ENCODE data around the gene TMEM132C.

DNA sequence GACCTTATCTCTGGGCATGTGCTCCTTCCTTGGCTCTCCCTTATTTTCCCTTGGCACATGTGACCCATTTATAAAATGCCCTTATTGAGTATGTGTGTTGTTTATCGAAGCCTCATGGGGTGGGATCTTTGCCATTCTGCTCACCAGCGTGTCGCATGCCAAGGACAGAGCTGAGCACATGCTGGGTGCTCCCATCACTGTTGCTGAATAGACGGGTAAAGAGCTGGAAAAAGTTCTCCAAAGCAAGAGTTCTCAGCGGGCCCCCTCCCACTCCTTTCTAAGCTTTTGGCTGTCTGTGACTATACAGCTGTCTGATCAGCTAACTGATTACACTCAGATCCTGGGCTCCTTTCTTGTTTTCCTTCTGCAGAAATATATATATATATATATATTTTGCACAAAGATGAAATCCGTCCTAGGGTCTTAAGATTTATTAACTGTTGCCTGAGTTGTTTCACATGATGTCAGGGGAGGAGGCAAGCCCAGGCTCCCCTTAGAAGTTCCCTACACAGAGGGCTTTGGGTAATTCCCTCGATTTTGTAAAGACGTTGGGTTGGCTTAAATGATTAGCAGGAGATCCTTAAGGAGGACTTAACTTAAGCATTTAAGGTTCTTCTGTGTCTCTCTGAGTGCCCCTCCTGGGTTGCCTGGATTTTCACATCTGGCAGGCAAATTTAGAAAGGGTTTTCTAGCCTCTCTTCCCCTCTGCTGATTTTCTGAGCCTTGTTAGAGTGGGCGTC, 71.6 kb downstream of the TMEM132C start:
- TF ChIP-seq, protein P1, sequence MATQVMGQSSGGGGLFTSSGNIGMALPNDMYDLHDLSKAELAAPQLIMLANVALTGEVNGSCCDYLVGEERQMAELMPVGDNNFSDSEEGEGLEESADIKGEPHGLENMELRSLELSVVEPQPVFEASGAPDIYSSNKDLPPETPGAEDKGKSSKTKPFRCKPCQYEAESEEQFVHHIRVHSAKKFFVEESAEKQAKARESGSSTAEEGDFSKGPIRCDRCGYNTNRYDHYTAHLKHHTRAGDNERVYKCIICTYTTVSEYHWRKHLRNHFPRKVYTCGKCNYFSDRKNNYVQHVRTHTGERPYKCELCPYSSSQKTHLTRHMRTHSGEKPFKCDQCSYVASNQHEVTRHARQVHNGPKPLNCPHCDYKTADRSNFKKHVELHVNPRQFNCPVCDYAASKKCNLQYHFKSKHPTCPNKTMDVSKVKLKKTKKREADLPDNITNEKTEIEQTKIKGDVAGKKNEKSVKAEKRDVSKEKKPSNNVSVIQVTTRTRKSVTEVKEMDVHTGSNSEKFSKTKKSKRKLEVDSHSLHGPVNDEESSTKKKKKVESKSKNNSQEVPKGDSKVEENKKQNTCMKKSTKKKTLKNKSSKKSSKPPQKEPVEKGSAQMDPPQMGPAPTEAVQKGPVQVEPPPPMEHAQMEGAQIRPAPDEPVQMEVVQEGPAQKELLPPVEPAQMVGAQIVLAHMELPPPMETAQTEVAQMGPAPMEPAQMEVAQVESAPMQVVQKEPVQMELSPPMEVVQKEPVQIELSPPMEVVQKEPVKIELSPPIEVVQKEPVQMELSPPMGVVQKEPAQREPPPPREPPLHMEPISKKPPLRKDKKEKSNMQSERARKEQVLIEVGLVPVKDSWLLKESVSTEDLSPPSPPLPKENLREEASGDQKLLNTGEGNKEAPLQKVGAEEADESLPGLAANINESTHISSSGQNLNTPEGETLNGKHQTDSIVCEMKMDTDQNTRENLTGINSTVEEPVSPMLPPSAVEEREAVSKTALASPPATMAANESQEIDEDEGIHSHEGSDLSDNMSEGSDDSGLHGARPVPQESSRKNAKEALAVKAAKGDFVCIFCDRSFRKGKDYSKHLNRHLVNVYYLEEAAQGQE (IDR thresholded peaks at IDR 0.05; ENCODE audit: low read depth): no peak
- no peak for TF ChIP-seq TAF1 (IDR thresholded peaks at IDR 0.05; ENCODE audit: low read depth)

Data from Ishikawa (cell line).